GM23248 (cell line): ENCODE results near the gene PCBP1.

Source experiments
- EZH2 ChIP-seq: fragments of 200-600 bp; sonication (generic); IDR thresholded peaks from 2 replicates; pipeline ENCODE4 v1.6.1; 2018; ENCODE audit warnings: antibody characterized with exemption, mild to moderate bottlenecking; ENCODE audit not compliant: insufficient read depth, poor library complexity, severe bottlenecking
- EZH2phosphoT487 ChIP-seq: fragments of 200-600 bp; sonication (generic); IDR thresholded peaks from 2 replicates; pipeline ENCODE4 v1.6.1; 2018; ENCODE audit warnings: antibody characterized with exemption, moderate library complexity, mild to moderate bottlenecking, low read depth; ENCODE audit not compliant: insufficient read depth

GRCh38 chr2:70050631-70051425, 36.4 kb upstream of the PCBP1 start:
- TF ChIP-seq EZH2 = no peak
- no peak for TF ChIP-seq EZH2phosphoT487
